Activated naive CD4-positive, alpha-beta T cell treated with anti-CD3 and anti-CD28 coated beads, Interleukin-2, amount 50 U/mL, for 16 hours (primary cell): ENCODE results near the gene CACNA1C.

Experiments used
- DNase-seq: peaks from one replicate; pipeline ENCODE4 v3.0.0-alpha.2; 2020

CACNA1C gene

DNA sequence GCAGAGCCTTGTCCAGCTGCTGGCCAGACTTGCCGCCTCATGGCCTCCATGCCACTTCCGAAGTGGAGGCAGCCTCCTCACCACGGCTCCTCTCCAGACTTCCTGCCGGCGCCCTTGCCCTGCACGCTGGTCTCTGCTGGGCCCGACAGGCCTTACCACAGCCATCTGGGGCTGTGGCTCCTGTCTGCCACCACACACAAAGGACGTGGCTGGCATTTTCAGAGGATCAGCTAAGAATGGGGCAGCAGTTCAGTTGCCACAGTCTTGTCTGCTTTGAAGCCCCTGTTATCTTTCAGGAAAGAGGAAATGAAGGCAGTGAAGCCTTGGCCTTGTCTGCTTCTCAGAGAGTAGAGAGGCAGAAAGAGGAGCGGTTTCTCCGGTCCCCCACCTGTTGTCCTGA, 564.0 kb downstream of the CACNA1C start:
- no peak for DNase-seq

DNA sequence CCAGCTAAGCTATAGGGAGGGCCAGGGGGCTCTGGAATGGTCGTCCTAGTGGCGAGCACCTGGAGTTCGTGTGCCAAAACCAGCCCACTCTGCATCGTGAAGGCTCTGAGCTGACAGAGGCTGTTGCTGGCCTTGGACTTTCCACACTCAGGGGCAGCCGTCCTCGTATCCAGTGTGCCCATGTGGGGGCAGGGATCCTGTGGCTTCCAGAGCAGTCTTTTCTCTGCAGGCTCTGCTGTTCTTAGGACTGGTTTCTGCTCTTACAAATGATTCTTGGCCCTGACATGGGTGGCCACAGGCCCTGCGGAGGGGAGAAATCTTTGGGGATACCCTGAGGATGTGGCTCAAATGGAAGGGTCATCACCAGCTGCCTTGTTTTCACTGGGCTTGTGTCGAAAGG, 564.6 kb downstream of the CACNA1C start:
- no peak for DNase-seq

DNA sequence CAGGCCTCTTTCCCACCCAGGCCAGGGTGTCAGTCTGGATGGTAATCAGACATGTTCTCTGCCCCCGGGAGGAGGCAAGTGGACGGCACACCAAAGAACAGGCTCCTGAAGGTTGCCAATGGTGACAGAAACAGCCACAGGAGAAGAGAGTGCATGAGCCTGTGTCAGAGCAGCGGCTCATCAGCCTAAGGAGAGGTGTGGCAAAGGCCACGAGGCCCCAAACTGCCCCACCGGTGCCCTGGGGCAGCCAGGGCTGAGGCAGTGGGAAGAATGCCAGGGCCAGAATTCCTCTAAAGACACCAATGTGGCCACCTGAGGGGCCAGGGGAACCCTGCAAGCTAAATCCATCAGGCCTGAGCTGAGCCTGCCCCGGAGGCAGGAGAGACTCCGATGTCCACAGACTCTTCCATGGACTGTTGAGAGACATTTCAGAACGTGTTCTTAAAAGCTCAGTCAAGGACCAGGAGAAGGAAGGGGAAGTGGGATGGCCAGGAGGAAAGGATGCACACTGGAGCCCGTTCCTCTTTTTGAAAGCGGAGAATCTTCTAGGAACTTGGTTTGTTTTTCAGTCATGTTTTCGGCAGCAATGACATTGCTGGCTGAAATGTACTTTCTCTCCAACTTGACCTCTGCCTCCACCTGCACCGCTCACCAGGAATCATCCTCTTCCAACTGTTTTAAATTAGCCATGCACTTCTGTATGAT, 565.7 kb downstream of the CACNA1C start:
- no peak for DNase-seq

DNA sequence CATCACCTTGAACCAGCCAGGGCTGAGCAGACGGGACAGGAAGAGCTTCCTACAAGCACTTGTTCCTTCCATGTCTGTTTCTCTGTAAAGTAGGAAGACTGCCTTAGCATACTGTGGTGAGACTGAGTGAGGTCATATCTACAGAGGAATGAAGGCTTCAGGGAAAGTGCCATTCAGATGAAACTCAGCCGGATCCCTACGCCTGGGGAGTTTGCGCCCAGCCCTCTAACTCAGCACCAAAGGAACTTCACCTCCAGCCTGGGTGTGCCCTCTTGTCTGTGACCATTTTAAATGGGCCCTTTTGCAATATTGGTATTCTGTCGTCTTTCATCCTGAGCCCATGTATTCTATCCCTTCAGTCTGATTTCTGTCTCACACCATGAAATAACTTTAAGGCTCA, 566.3 kb downstream of the CACNA1C start:
- no peak for DNase-seq

DNA sequence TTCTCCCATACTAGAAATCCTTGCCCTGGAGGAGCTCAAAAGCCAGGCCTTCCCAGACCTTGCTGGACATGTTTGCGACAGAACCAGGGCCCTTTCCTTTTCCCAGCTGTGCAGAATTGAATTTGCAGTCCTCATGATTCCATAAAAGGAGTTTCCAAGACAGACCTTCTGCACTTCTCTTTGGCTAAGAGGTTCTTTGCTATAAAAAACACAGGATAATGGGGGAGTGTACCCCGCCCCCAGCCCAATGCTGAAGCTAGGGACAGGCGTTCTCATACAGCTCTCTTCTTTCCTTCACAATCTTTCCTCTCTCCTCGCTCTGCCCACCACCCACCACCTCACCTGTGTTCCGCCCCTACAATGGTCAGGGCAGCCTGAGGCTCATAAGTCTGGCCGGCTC, 569.7 kb downstream of the CACNA1C start:
- no peak for DNase-seq

GRCh38 chr12:2623472-2623871, 570.7 kb downstream of the CACNA1C start:
- DNase-seq = no peak

- DNase-seq = no peak
These were observed 571.9 kb downstream of the CACNA1C start for GRCh38 chr12:2624543-2625288.

DNA sequence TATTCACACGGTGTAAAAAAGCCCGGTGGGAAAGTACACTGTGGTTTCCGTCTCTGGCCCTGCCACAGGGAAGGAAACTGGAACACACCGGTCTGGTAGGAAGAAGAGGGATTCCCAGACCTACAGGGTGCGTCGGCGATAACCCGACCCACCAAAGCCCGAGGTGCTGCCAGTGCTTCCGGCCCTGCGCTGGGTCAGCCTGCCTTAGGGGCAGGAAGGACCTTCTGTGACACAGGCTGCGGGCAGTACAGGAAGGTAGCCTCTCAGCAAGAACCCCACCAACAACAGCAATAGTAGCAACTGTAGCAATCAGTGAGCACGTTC, 572.5 kb downstream of the CACNA1C start:
- no peak for DNase-seq

GRCh38 chr12:2627076-2627834, 574.5 kb downstream of the CACNA1C start:
- DNase-seq = no peak

GRCh38 chr12:2627835-2628191, 575.0 kb downstream of the CACNA1C start:
- no peak for DNase-seq

DNA sequence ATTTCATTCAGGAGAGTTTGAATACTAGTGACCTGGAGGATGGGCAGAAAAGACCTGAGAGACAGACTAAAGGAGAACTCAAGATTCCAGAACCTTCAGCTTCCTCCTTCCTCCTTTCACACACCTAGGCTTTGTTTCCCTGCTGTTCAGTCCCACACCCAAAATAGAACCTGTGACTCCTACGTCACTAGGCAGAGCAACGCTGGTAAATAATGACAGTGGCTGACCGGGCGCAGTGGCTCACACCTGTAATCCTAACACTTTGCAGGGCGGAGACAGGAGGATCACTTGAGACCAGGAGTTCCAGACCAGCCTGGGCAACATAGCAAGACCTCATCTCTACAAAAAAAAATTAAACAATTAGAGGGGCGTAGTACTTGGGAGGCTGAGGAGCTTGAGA, 575.6 kb downstream of the CACNA1C start:
- DNase-seq = no peak

- no peak for DNase-seq
These were observed 576.3 kb downstream of the CACNA1C start for GRCh38 chr12:2629051-2629450.

GRCh38 chr12:2631653-2632350, 579.0 kb downstream of the CACNA1C start:
- no peak for DNase-seq

- no peak for DNase-seq
These were observed 580.5 kb downstream of the CACNA1C start for GRCh38 chr12:2633176-2633824.

GRCh38 chr12:2633825-2634200, 581.0 kb downstream of the CACNA1C start:
- DNase-seq = no peak

- DNase-seq = no peak
These were observed 581.7 kb downstream of the CACNA1C start for GRCh38 chr12:2634471-2634870.

DNA sequence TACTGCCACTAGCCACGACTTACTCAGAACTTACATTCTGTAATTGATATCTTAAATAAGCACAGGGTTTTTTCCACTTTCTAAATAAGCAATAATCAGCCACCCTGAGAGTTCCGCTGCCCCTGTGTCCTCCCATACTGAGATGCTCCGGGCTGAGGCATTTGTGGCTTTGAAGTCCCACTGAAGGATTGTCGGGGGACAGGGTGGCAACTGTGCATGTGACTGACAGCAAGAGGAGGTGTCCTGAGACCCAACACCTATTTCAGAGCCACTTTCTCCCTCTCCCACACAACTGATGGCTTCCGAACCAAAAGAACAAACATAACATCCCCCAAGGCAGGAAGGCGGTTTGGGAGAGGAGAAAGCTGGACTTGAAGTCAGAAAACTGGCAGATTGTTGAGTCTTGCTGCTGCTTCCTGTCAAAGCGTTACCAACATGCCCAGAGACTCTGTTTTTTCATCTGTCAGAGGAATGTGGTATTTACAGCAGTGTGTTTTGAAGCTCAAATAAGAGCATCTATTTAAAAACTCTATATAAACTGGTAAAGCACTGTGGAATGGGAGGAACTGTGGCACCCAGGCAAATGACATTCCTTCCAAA, 584.1 kb downstream of the CACNA1C start:
- DNase-seq = no peak

DNA sequence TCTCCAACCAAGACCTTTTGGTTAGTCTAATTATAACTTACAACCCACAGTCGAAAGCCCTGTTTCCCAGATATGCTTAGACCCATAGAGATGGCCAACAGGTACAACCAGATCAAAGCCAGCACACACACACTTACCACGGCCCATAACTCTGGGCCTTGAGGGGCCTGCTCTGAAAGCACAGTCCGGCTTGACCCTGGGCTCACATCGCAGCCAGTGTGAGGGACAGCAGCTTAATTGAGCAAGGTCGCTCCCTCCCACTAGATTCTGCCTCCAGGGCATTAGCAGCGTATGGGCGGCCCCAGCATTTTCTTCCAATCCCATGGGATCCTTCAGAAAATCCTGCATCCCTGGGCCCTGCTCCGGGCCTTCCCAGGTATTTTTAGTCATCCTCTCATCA, 584.6 kb downstream of the CACNA1C start:
- no peak for DNase-seq

DNA sequence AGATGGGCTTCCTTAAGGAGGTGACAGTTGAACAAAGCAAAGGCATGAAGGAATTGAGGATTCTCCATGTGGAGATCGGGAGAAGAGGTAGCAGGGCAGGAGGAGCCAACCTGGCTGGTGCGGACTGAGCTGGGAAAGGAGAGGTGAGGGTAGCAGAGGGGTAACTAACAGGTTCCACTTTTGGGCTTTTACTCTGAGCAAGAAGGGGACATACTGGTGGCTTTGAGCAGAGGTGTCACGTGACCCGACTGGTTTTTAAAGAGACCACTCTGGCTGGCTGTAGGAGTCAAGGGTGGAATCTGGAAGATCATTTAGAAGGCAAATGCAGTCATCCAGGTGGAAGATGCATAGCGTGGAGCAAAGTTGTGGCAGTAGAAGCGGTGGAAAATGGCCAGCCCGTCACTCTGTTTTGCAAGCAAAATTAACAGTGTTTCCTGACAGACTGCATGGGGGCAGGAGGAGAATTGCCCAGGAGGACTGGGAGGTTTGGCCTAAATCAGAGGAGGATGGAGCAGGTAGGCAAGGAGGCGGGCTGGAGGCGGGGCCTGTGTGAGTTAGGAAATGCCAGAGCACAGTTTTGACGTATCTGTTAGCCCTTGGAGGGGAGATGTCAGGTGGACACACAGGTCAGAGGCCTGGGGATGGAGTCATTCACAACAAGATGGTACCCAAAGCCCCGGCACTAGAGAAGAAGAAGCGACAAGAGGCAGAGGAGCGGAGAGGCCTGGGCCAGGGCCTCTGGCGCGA, 585.7 kb downstream of the CACNA1C start:
- DNase-seq = no peak

DNA sequence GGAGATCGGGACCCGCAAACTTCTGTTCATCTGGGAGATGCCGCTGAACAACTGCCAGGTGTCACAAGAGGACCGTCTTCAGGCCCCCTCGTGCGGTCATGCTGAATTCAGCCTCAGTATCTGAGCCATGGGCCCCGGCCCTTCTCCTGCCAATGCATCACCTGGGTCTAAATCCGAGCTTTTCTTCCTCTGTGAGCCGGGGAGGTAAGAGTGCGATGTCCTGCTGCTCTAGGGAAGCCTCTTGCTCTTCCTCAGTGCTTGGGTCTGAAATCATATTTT, 586.2 kb downstream of the CACNA1C start:
- no peak for DNase-seq

DNA sequence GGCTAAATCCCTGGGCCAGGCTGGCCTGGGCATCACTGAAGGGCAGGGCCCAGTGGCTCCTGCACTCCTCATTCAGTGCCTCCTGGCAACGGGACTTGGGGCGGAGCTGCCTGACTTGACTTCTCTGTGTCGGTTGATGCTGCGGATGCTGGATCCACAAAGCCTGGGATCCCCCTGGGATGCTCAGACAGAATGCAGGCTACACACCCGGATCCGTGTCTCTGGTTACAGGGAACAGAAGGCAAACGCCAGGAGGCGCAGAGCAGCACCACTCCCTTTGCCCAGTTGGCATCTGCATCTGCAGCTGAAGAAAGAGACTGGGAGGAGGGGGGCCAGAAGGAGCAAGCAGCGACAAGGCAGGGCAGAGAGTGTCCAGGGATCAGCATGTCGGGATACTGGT, 587.5 kb downstream of the CACNA1C start:
- DNase-seq = no peak

DNA sequence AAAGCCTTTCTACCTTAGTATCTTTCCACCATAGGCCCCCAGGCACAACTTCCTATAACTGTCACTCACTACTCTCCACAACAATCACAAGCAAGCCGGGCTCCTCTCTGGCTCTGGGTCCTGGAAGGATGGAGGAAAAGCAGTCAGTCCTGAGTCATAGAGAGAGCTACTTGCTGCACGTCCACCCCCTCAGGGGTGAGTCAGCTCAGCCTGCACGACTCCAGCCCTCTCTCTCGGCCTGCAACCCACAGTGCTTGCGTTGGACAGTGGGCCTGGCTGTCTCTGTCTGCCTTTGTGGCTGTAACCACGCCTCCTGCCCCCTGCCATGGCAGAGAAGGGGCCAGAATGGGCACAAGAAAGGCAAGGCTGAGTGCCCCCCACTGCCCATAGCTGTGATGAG, 587.9 kb downstream of the CACNA1C start:
- no peak for DNase-seq
